Kidney (tissue), 14 donors: Measurements from ENCODE around the gene SORCS3. TPM values are rescaled to one million over a fixed set of nuclear protein-coding genes. Genes with fewer than 3 reads are reported as not detected.

Source experiments
- DNase-seq, 5 donors: peaks; one replicate each; pipeline ENCODE4 v3.0.0-alpha.2; 2013 to 2020
- FAIRE-seq: peaks from 2 replicates; lab custom pipeline; 2012; peaks lifted over from hg19 to GRCh38; lab: Jason Lieb, UNC
- H3K27ac ChIP-seq, 2 donors: one replicate each; pipeline ENCODE4 v1.7.0; 2013; ENCODE audit warnings: low read depth in 2 of 2, low read length in 2 of 2, inconsistent platforms in 1 of 2
- H3K27me3 ChIP-seq: one replicate; pipeline ENCODE4 v1.7.1; 2013; ENCODE audit warnings: low read length, inconsistent platforms; ENCODE audit not compliant: control insufficient read depth, insufficient read depth
- H3K36me3 ChIP-seq, 3 donors: one replicate each; pipeline versions ENCODE4 v1.7.0 to v1.7.1; 2013; ENCODE audit warnings: low read length in 3 of 3, control low read depth in 1 of 3, inconsistent platforms in 1 of 3; ENCODE audit not compliant: insufficient read depth in 3 of 3, control insufficient read depth in 2 of 3
- H3K4me1 ChIP-seq, 3 donors: one replicate each; pipeline versions ENCODE4 v1.7.0 to v1.7.1; 2013; ENCODE audit warnings: low read length in 3 of 3, inconsistent platforms in 1 of 3, low read depth in 1 of 3; ENCODE audit not compliant: control insufficient read depth in 2 of 3, insufficient read depth in 2 of 3
- H3K4me3 ChIP-seq, 3 donors: one replicate each; pipeline versions ENCODE4 v1.7.0 to v1.8.1; 2013; ENCODE audit warnings: low read length in 3 of 3, control low read depth in 1 of 3, inconsistent platforms in 1 of 3
- H3K9ac ChIP-seq, 3 donors: one replicate each; pipeline versions ENCODE4 v1.7.0 to v1.7.1; 2013; ENCODE audit warnings: low read length in 3 of 3, control low read depth in 1 of 3, inconsistent platforms in 1 of 3
- H3K9me3 ChIP-seq, 3 donors: one replicate each; pipeline versions ENCODE4 v1.7.0 to v1.7.1; 2013; ENCODE audit warnings: low read length in 3 of 3, control low read depth in 1 of 3, inconsistent platforms in 1 of 3; ENCODE audit not compliant: control insufficient read depth in 2 of 3, insufficient read depth in 1 of 3
- CTCF ChIP-seq: IDR thresholded peaks from 3 replicates; pipeline ENCODE4 v1.5.1; 2012; ENCODE audit warnings: mild to moderate bottlenecking, moderate library complexity, borderline replicate concordance; ENCODE audit not compliant: insufficient read depth; ENCODE audit errors: extremely low read depth
- intact Hi-C: fragments of 100-400 bp; cut with DNase I; formaldehyde crosslinking; loops from one replicate; pipeline ENCODE4 v1.11.1; 2022
- polyA plus RNA-seq: library from polyadenylated mRNA; stranded (reverse); fragments of 350-450 nt; fragmentation: Illumina TruSeq; extraction: RNeasy Lipid Tissue Mini Kit (QIAGEN cat#74804); gene quantifications from one replicate; pipeline ENCODE4 v1.2.3, GENCODE V29; 2014; ENCODE audit warnings: low read depth, low replicate concordance; ENCODE audit not compliant: insufficient read depth
- total RNA-seq: library from RNA; stranded (reverse); fragmentation: NEBNext Ultra II Directional; extraction: Animal tissue kit (Norgen Biotek cat#: 25700); gene quantifications from one replicate; pipeline ENCODE4 v1.2.1, GENCODE V29; 2021
- donor health status: control.
- donor health status: control.
- donor health status: control.
- donor health status: control.
- donor health status: control.
- donor health status: DM: yes; HTN: yes; CAD: no.
- donor health status: Normal renal cell carcinoma (clear cell type).

The SORCS3 gene
- total and polyA plus RNA-seq, 2 donors from 2014 or later, result 0.52 to 1.1 TPM

- Histone ChIP-seq H3K4me1 (no peaks in the 10 kb centered on the region), H3K9ac (peak overlapping the region in 1 of 3 donors; percentile 3), H3K9me3 (no peaks in the 10 kb centered on the region), H3K4me3 (peak overlapping the region; percentile 23 to 57 (median 44)), H3K36me3 (no peaks in the 10 kb centered on the region), H3K27me3 (no peaks in the 10 kb centered on the region), H3K27ac (no peak overlapping the region)
- no peak for TF ChIP-seq CTCF
- intact Hi-C loops, result no loop called here
- DNase-seq (peak in 4 of 5 donors; percentile 64 to 83 (median 76)), FAIRE-seq (no peak)
Measured at GRCh38 chr10:104680467-104681401, 39.6 kb downstream of the SORCS3 start.

GRCh38 chr10:104681485-104681884, 40.4 kb downstream of the SORCS3 start:
- Histone ChIP-seq H3K9me3 (no peaks in the 10 kb centered on the region), H3K27me3 (no peaks in the 10 kb centered on the region), H3K4me1 (no peaks in the 10 kb centered on the region), H3K4me3 (no peak overlapping the region), H3K27ac (no peak overlapping the region), H3K36me3 (no peaks in the 10 kb centered on the region), H3K9ac (no peak overlapping the region)
- intact Hi-C loops, result no loop called here
- TF ChIP-seq CTCF, result no peak
- DNase-seq, result no peak
- FAIRE-seq, result no peak

GRCh38 chr10:104683567-104683966, 42.5 kb downstream of the SORCS3 start:
- H3K4me1 ChIP-seq, result no peaks in the 10 kb centered on the region
- no peaks in the 10 kb centered on the region for H3K9me3 ChIP-seq
- FAIRE-seq (no peak), DNase-seq (no peak)
- H3K36me3 ChIP-seq, result no peaks in the 10 kb centered on the region
- no peak overlapping the region for H3K4me3 ChIP-seq
- H3K27ac ChIP-seq, result no peak overlapping the region
- no peak for TF ChIP-seq CTCF
- no peaks in the 10 kb centered on the region for H3K27me3 ChIP-seq
- H3K9ac ChIP-seq, result no peak overlapping the region
- intact Hi-C loops, result no loop called here
